GM12878 (cell line): ENCODE results near the gene ETV6. TPM values are rescaled to one million over a fixed set of nuclear protein-coding genes. Genes with fewer than 3 reads are reported as not detected.
A peak's percentile ranks its signal among the peaks of the same experiment; 100 is the strongest.

ENCODE experiments used
- CHD1 ChIP-seq: IDR thresholded peaks from 2 replicates; pipeline ENCODE4 v1.6.1; 2012; ENCODE audit warnings: low read depth, low read length, improper control_type of control experiment
- ESRRA ChIP-seq: IDR thresholded peaks from 2 replicates; pipeline ENCODE4 v1.6.1; 2012; ENCODE audit warnings: mild to moderate bottlenecking, low read length, improper control_type of control experiment
- FOXK2 ChIP-seq: fragments of 450-650 bp; IDR thresholded peaks from 2 replicates; pipeline ENCODE4 v1.6.1; 2017; ENCODE audit warnings: mild to moderate bottlenecking, moderate library complexity
- HDAC2 ChIP-seq: fragments of 200-600 bp; sonication (generic); IDR thresholded peaks from 2 replicates; pipeline ENCODE4 v1.6.1; 2017
- MEF2A ChIP-seq: IDR thresholded peaks from 2 replicates; pipeline ENCODE4 v1.6.1; 2011; ENCODE audit warnings: low read depth, mild to moderate bottlenecking, low read length, moderate library complexity; ENCODE audit not compliant: insufficient read depth
- MYC ChIP-seq: IDR thresholded peaks from 2 replicates; pipeline ENCODE4 v1.6.1; 2011; ENCODE audit warnings: mild to moderate bottlenecking, low read length, moderate library complexity, inconsistent platforms; ENCODE audit not compliant: insufficient read depth, insufficient replicate concordance, insufficient read length, severe bottlenecking
- NFXL1 ChIP-seq: fragments of 450-650 bp; IDR thresholded peaks from 2 replicates; pipeline ENCODE4 v1.6.1; 2017; ENCODE audit warnings: antibody characterized with exemption, mild to moderate bottlenecking, borderline replicate concordance
- NR2C1 ChIP-seq: fragments of 450-650 bp; IDR thresholded peaks from 2 replicates; pipeline ENCODE4 v1.6.1; 2017; ENCODE audit warnings: antibody characterized with exemption, mild to moderate bottlenecking, moderate library complexity
- NRF1 ChIP-seq: conservative IDR thresholded peaks from 2 replicates; pipeline ENCODE4 v1.6.1; 2011; ENCODE audit warnings: mild to moderate bottlenecking, low read depth, low read length, improper control_type of control experiment
- PAX5 ChIP-seq: IDR thresholded peaks from 2 replicates; pipeline ENCODE4 v1.6.1; 2011; ENCODE audit warnings: low read depth, low read length, borderline replicate concordance
- POLR2A ChIP-seq: IDR thresholded peaks from 2 replicates; pipeline ENCODE4 v1.6.1; 2011; ENCODE audit warnings: low read depth, mild to moderate bottlenecking, low read length
- POLR2AphosphoS5 ChIP-seq: IDR thresholded peaks from 2 replicates; pipeline ENCODE4 v1.6.1; 2011; ENCODE audit warnings: mild to moderate bottlenecking, low read length, inconsistent platforms
- SMAD5 ChIP-seq: IDR thresholded peaks from 2 replicates; pipeline ENCODE4 v1.6.1; 2016; ENCODE audit warnings: antibody characterized with exemption, low read depth
- TCF12 ChIP-seq: IDR thresholded peaks from 2 replicates; pipeline ENCODE4 v1.6.1; 2011; ENCODE audit warnings: low read depth, mild to moderate bottlenecking, low read length
- YY1 ChIP-seq: IDR thresholded peaks from 2 replicates; pipeline ENCODE4 v1.6.1; 2011; ENCODE audit warnings: low read depth, mild to moderate bottlenecking, low read length
- ZZZ3 ChIP-seq: IDR thresholded peaks from 2 replicates; pipeline ENCODE4 v1.6.1; 2011; ENCODE audit warnings: low read depth; ENCODE audit not compliant: control insufficient read depth, insufficient read length
- polyA plus RNA-seq, 11 experiments: library from polyadenylated mRNA; depleted of rRNA in 4 of 11; unstranded in 6 of 11; stranded (reverse) in 5 of 11; fragments of >200 nt; fragmentation: Nextera tagmentation in 4 of 11; fragmentation: Illumina TruSeq in 1 of 11; extraction: Ambion mirVana in 4 of 11; extraction: Trizol in 1 of 11; gene quantifications; 1 replicate in 1 of 11; 2 replicates in 10 of 11; pipeline versions ENCODE4 v1.2.1 to v1.2.3, GENCODE V29; 2011 to 2016; ENCODE audit warnings: inconsistent platforms in 2 of 11, missing spikeins in 2 of 11, low read depth in 1 of 11
- total RNA-seq, 4 experiments: library from RNA; depleted of rRNA in 3 of 4; stranded (reverse); fragments of >200 nt in 3 of 4; fragmentation: Illumina TruSeq in 1 of 4; extraction: Trizol in 1 of 4; gene quantifications; 2 replicates each; pipeline versions ENCODE4 v1.2.1 to v1.2.3, GENCODE V29; 2013 to 2021
- TF ChIP-seq, protein P1 (sequence below): IDR thresholded peaks from 2 replicates; pipeline ENCODE4 v1.6.1; 2012; ENCODE audit warnings: low read depth, low read length, improper control_type of control experiment
- TF ChIP-seq, protein P2 (sequence below): fragments of 450-650 bp; conservative IDR thresholded peaks from 2 replicates; pipeline ENCODE4 v1.6.1; 2017; ENCODE audit warnings: mild to moderate bottlenecking, moderate library complexity
- TF ChIP-seq, protein P3 (sequence below): IDR thresholded peaks from 2 replicates; pipeline ENCODE4 v1.6.1; 2012; ENCODE audit warnings: low read depth, low read length, improper control_type of control experiment
- TF ChIP-seq, protein P4 (sequence below): fragments of 450-650 bp; IDR thresholded peaks from 2 replicates; pipeline ENCODE4 v1.6.1; 2014; ENCODE audit warnings: mild to moderate bottlenecking
- TF ChIP-seq, protein P5 (sequence below): IDR thresholded peaks from 2 replicates; pipeline ENCODE4 v1.6.1; 2012; ENCODE audit warnings: low read depth, low read length, improper control_type of control experiment
- TF ChIP-seq, protein P6 (sequence below): fragments of 450-650 bp; IDR thresholded peaks from 2 replicates; pipeline ENCODE4 v1.6.1; 2018; ENCODE audit warnings: borderline replicate concordance, mild to moderate bottlenecking; ENCODE audit not compliant: partially characterized antibody

ETV6 gene
- total and polyA plus RNA-seq, 10 of the 15 experiments (the other 5 are each of a cell fraction or from before 2014, with no cell fraction given): 6.6 to 74.8 (median 24.6) TPM

DNA sequence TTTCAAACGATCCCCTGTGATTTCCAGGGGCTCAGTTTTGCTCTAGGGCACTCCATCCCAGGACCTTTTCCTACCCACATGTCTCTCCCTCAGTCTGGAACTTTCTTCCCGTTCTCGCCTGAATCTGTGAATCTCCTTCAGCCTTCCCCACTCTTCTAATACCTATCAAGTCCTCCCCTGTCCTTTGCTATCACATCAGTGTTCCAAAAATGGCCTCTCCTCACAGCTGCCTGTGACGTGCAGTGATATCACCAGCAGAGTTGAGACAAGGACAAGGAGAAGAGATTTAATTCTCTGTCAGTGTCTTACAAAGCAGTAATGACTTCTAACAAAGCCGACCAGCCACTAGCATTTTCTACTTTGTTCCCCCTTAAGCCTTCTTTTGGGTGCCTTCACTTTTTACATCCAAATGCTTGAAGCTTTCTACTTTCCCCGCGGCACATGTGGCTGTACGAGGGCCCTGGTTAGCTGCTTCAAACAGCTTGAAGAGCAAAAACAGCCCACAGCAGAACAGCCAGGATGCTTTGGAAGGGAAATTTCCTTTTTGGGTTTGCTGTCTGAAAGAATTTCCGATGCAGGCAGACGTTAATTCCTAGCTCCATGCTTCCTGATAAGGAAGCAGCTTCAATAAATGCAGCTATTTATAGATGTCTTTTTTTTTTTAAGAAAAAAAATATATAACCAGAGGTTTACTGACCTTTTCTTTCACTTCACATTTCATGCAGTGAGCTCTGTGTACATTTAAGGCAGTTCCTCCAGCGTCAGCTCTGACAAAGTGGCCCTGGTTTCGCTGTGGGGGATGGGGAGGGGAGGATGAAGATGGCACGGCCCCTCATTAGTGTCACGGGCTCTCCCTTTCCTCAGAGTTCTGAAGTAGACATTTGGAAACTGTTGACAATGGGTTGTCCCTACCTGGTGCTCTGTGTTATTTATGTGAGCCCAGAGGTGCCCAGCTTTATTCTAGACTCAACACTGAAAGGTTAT is 109.3 kb downstream of the ETV6 start (continued):
- no peak for TF ChIP-seq FOXK2
- peak; percentile 22; the same call in 1 of the 2 replicates for TF ChIP-seq SMAD5
- TF ChIP-seq, protein P1, sequence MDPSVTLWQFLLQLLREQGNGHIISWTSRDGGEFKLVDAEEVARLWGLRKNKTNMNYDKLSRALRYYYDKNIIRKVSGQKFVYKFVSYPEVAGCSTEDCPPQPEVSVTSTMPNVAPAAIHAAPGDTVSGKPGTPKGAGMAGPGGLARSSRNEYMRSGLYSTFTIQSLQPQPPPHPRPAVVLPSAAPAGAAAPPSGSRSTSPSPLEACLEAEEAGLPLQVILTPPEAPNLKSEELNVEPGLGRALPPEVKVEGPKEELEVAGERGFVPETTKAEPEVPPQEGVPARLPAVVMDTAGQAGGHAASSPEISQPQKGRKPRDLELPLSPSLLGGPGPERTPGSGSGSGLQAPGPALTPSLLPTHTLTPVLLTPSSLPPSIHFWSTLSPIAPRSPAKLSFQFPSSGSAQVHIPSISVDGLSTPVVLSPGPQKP: peak; percentile 97
- TF ChIP-seq, protein P2, sequence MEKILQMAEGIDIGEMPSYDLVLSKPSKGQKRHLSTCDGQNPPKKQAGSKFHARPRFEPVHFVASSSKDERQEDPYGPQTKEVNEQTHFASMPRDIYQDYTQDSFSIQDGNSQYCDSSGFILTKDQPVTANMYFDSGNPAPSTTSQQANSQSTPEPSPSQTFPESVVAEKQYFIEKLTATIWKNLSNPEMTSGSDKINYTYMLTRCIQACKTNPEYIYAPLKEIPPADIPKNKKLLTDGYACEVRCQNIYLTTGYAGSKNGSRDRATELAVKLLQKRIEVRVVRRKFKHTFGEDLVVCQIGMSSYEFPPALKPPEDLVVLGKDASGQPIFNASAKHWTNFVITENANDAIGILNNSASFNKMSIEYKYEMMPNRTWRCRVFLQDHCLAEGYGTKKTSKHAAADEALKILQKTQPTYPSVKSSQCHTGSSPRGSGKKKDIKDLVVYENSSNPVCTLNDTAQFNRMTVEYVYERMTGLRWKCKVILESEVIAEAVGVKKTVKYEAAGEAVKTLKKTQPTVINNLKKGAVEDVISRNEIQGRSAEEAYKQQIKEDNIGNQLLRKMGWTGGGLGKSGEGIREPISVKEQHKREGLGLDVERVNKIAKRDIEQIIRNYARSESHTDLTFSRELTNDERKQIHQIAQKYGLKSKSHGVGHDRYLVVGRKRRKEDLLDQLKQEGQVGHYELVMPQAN: 0 out of 2 replicates have a peak, but pooled peaks have one; percentile 3
- TF ChIP-seq, protein P3, sequence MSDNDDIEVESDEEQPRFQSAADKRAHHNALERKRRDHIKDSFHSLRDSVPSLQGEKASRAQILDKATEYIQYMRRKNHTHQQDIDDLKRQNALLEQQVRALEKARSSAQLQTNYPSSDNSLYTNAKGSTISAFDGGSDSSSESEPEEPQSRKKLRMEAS: no peak
- TF ChIP-seq, protein P4, sequence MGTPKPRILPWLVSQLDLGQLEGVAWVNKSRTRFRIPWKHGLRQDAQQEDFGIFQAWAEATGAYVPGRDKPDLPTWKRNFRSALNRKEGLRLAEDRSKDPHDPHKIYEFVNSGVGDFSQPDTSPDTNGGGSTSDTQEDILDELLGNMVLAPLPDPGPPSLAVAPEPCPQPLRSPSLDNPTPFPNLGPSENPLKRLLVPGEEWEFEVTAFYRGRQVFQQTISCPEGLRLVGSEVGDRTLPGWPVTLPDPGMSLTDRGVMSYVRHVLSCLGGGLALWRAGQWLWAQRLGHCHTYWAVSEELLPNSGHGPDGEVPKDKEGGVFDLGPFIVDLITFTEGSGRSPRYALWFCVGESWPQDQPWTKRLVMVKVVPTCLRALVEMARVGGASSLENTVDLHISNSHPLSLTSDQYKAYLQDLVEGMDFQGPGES: no peak
- TF ChIP-seq NR2C1: no peak; the same call in 1 of the 2 replicates
- TF ChIP-seq ZZZ3: no peak
- 0 out of 2 replicates have a peak, but pooled peaks have one; percentile 58 for TF ChIP-seq TCF12
- TF ChIP-seq, protein P5, sequence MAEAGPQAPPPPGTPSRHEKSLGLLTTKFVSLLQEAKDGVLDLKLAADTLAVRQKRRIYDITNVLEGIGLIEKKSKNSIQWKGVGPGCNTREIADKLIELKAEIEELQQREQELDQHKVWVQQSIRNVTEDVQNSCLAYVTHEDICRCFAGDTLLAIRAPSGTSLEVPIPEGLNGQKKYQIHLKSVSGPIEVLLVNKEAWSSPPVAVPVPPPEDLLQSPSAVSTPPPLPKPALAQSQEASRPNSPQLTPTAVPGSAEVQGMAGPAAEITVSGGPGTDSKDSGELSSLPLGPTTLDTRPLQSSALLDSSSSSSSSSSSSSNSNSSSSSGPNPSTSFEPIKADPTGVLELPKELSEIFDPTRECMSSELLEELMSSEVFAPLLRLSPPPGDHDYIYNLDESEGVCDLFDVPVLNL: no peak
- no peak for TF ChIP-seq NFXL1
- TF ChIP-seq YY1: peak; percentile 75
- TF ChIP-seq, protein P6, sequence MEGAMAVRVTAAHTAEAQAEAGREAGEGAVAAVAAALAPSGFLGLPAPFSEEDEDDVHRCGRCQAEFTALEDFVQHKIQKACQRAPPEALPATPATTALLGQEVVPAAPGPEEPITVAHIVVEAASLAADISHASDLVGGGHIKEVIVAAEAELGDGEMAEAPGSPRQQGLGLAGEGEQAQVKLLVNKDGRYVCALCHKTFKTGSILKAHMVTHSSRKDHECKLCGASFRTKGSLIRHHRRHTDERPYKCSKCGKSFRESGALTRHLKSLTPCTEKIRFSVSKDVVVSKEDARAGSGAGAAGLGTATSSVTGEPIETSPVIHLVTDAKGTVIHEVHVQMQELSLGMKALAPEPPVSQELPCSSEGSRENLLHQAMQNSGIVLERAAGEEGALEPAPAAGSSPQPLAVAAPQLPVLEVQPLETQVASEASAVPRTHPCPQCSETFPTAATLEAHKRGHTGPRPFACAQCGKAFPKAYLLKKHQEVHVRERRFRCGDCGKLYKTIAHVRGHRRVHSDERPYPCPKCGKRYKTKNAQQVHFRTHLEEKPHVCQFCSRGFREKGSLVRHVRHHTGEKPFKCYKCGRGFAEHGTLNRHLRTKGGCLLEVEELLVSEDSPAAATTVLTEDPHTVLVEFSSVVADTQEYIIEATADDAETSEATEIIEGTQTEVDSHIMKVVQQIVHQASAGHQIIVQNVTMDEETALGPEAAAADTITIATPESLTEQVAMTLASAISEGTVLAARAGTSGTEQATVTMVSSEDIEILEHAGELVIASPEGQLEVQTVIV: no peak
- 0 out of 2 replicates have a peak, but pooled peaks have one; percentile 70 for TF ChIP-seq CHD1
- peak; percentile 51 for TF ChIP-seq POLR2AphosphoS5
- TF ChIP-seq MYC: no peak
- peak; percentile 63 for TF ChIP-seq POLR2A
- no peak for TF ChIP-seq HDAC2
- TF ChIP-seq NRF1: no peak
- TF ChIP-seq MEF2A: peak; percentile 83
- no peak for TF ChIP-seq ESRRA
- peak; percentile 72; the same call in 1 of the 2 replicates for TF ChIP-seq PAX5
